Pancreas (tissue), 10 donors: ENCODE data around the gene AMER3. TPM values are rescaled to one million over a fixed set of nuclear protein-coding genes. Genes with fewer than 3 reads are reported as not detected.
A peak's percentile ranks its signal among the peaks of the same experiment; 100 is the strongest.

Experiments used
- ATAC-seq, 4 donors: fragments of 200-7000 bp; cut with Tn5 transposase; one replicate each; pipeline versions ENCODE4 v1.8.0 to v1.9.1; 2020; ENCODE audit warnings: mild to moderate bottlenecking in 4 of 4, moderate library complexity in 4 of 4
- DNase-seq, 6 donors: peaks; one replicate each; pipeline ENCODE4 v3.0.0-alpha.2; 2020
- FAIRE-seq: peaks from 2 replicates; lab custom pipeline; 2012; peaks lifted over from hg19 to GRCh38; lab: Jason Lieb, UNC
- H3K27ac ChIP-seq, 4 donors: fragments of 200-600 bp; sonication (generic); 1 replicate in 3 of 4; 2 replicates in 1 of 4; pipeline versions ENCODE4 v1.5.0 to v1.8.0; 2020
- H3K27me3 ChIP-seq, 4 donors: fragments of 200-600 bp; one replicate each; pipeline ENCODE4 v1.8.0; 2021
- H3K36me3 ChIP-seq, 3 donors: fragments of 200-600 bp; sonication (generic) in 1 of 3; one replicate each; pipeline versions ENCODE4 v1.5.0 to v1.8.0; 2020 to 2021
- H3K4me1 ChIP-seq, 3 donors: fragments of 200-600 bp; one replicate each; pipeline ENCODE4 v1.8.0; 2021
- H3K4me3 ChIP-seq, 4 donors: fragments of 200-600 bp; sonication (generic) in 2 of 4; one replicate each; pipeline versions ENCODE4 v1.5.0 to v1.8.0; 2020 to 2021
- H3K9me3 ChIP-seq, 4 donors: fragments of 200-600 bp; one replicate each; pipeline ENCODE4 v1.8.0; 2021
- WGBS, 2 donors: extraction: QIAGEN DNeasy Blood & Tissue Kit; methylation state at CpG; one replicate each; pipeline ENCODE4 v1.1.7; 2013; 5-methylcytosine and 5-hydroxymethylcytosine counted together
- intact Hi-C, 3 donors: fragments of 100-400 bp; cut with DNase I; formaldehyde crosslinking; loops; one replicate each; pipeline versions ENCODE4 v1.11.1 to v1.14.2; 2022
- polyA plus RNA-seq, 2 donors: library from polyadenylated mRNA; stranded (reverse); fragments of 200-250 nt; gene quantifications; one replicate each; pipeline ENCODE4 v1.2.3, GENCODE V29; 2013
- total RNA-seq, 6 donors: library from RNA; stranded (reverse); fragmentation: NEBNext Ultra II Directional in 4 of 6; extraction: Animal tissue kit (Norgen Biotek cat#: 25700) in 4 of 6; gene quantifications; one replicate each; pipeline versions ENCODE4 v1.2.1 to v1.2.4, GENCODE V29; 2021 to 2023
- TF ChIP-seq, protein P1 (sequence below), 4 donors: fragments of 200-600 bp; sonication (generic) in 3 of 4; IDR thresholded peaks; one replicate each; pipeline versions ENCODE4 v1.5.0 to v1.8.0; 2021; ENCODE audit warnings: antibody characterized with exemption in 4 of 4
- donor health status: healthy with polysubstance abuse.
- donor health status: DM: no; HTN: no; CAD: no; lungs with moderate emphysema.
- donor health status: DM: no; HTN: no; CAD: no.
- donor health status: control.
- donor health status: control.
- donor health status: Bipolar disorder and iron deficiency.
- donor health status: DM: yes; HTN: yes; CAD: no.
- donor health status: DM: no; HTN: no; CAD: no.
- donor health status: DM: no; HTN: no; CAD: no.
- donor health status: DM: yes; HTN: yes; CAD: no.

Gene AMER3
- total and polyA plus RNA-seq, 8 donors: 0.25 to 2.1 (median 0.74) TPM

GRCh38 chr2:130785466-130786055, 30.2 kb downstream of the AMER3 start:
- peak; percentile 91 to 95 (median 92) for ATAC-seq
- intact Hi-C loops: no loop called here
- WGBS, 2 donors: 25 to 41% methylated on average over 12 of the region's 12 CpGs

DNA sequence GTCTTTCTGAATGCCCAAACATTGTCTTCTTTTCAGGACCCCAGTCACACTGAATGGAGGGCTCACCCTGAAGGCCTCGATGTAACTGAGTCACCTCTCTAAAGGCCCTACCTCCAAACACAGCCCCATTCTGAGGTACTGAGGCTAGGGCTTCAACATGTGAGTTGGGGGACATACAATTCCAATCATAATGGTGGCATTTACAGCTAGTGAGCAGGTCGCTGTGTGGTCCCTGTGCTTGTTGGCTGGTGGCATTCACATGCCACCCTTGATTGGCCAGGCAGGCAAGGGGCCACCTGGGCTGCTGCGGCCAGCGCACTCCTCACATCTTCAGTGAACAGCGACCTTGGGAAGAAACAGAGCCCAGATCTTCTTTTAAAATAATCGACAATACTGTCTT, 30.7 kb downstream of the AMER3 start:
- H3K27ac ChIP-seq: peak overlapping the region; percentile 65 to 90 (median 68)
- intact Hi-C loops: no loop called here
- 79 to 86% methylated on average over 6 of the region's 6 CpGs for WGBS, 2 donors

More at GRCh38 chr2:130785466-130786055, 30.2 kb downstream of the AMER3 start:
- peak overlapping the region in 1 of 4 donors; percentile 28 for H3K4me3 ChIP-seq
- H3K36me3 ChIP-seq: no peaks in the 10 kb centered on the region
- FAIRE-seq (no peak), DNase-seq (peak; percentile 71 to 91 (median 87))
- peaks cover 0 to 7% (median 4%) of the 10 kb centered on the region in 3 donors for H3K4me1 ChIP-seq
- H3K27ac ChIP-seq: peak overlapping the region; percentile 65 to 90 (median 68)
- TF ChIP-seq, protein P1, sequence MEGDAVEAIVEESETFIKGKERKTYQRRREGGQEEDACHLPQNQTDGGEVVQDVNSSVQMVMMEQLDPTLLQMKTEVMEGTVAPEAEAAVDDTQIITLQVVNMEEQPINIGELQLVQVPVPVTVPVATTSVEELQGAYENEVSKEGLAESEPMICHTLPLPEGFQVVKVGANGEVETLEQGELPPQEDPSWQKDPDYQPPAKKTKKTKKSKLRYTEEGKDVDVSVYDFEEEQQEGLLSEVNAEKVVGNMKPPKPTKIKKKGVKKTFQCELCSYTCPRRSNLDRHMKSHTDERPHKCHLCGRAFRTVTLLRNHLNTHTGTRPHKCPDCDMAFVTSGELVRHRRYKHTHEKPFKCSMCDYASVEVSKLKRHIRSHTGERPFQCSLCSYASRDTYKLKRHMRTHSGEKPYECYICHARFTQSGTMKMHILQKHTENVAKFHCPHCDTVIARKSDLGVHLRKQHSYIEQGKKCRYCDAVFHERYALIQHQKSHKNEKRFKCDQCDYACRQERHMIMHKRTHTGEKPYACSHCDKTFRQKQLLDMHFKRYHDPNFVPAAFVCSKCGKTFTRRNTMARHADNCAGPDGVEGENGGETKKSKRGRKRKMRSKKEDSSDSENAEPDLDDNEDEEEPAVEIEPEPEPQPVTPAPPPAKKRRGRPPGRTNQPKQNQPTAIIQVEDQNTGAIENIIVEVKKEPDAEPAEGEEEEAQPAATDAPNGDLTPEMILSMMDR (IDR thresholded peaks at IDR 0.05): no peak
- no peaks in the 10 kb centered on the region for H3K9me3 ChIP-seq
- H3K27me3 ChIP-seq: no peaks in the 10 kb centered on the region

DNA sequence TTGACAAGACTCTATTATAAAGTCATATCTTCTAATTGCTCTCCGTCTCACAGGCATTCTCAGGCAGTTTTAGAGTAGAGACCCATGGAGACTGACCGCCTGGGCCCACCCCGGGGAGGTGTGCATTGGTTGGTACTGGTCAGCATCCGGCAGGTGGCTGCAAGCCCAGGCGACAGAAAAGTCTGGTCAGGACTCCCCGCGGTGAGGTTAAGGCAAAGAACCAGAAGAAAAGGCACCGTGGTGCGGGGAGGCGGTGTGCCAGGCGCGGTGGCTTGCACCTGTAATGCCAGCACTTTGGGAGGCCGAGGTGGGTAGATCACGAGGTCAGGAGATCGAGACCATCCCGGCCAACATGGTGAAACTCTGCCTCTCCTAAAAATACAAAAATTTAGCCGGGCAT, 32.5 kb downstream of the AMER3 start:
- Histone ChIP-seq H3K27ac (no peak overlapping the region), H3K9me3 (no peaks in the 10 kb centered on the region), H3K4me3 (no peak overlapping the region), H3K27me3 (no peaks in the 10 kb centered on the region), H3K36me3 (no peaks in the 10 kb centered on the region), H3K4me1 (peaks cover 0 to 14% (median 4%) of the 10 kb centered on the region in 3 donors)
- 92 to 93% methylated on average over 17 of the region's 17 CpGs for WGBS, 2 donors
- TF ChIP-seq, protein P1 (IDR thresholded peaks at IDR 0.05): no peak
- DNase-seq: no peak
- intact Hi-C loops: no loop called here
- FAIRE-seq: no peak
- no peak for ATAC-seq

More for the DNA sequence above, 30.7 kb downstream of the AMER3 start:
- FAIRE-seq (no peak), ATAC-seq (no peak), DNase-seq (no peak)
- Histone ChIP-seq H3K4me3 (no peak overlapping the region), H3K36me3 (no peaks in the 10 kb centered on the region), H3K9me3 (no peaks in the 10 kb centered on the region), H3K4me1 (peaks cover 0 to 7% (median 4%) of the 10 kb centered on the region in 3 donors), H3K27me3 (no peaks in the 10 kb centered on the region)
- TF ChIP-seq, protein P1 (IDR thresholded peaks at IDR 0.05): no peak

- WGBS, 2 donors: 85 to 88% methylated on average over 2 of the region's 2 CpGs
- no peaks in the 10 kb centered on the region for H3K27me3 ChIP-seq
- no peaks in the 10 kb centered on the region for H3K9me3 ChIP-seq
- intact Hi-C loops: no loop called here
- H3K27ac ChIP-seq: no peak overlapping the region
- DNase-seq (no peak), ATAC-seq (no peak), FAIRE-seq (no peak)
- no peak overlapping the region for H3K4me3 ChIP-seq
- TF ChIP-seq, protein P1 (IDR thresholded peaks at IDR 0.05): no peak
- H3K4me1 ChIP-seq: peaks cover 0 to 14% (median 4%) of the 10 kb centered on the region in 3 donors
- no peaks in the 10 kb centered on the region for H3K36me3 ChIP-seq
Observed at GRCh38 chr2:130790312-130790711, 35.0 kb downstream of the AMER3 start.
